ACHN (cell line): ENCODE results near the gene RNF113B.

ENCODE experiments used
- DNase-seq: peaks from one replicate; pipeline ENCODE4 v3.0.0-alpha.2; 2015
- in situ Hi-C: cut with HindIII; loops from 2 replicates; pipeline ENCODE4 v1.10.0; 2017; ENCODE audit warnings: low sequenced_read_pairs, low pct_ligation_motif_present, low pct_unique_long_range_greater_than_20kb

Gene RNF113B

DNA sequence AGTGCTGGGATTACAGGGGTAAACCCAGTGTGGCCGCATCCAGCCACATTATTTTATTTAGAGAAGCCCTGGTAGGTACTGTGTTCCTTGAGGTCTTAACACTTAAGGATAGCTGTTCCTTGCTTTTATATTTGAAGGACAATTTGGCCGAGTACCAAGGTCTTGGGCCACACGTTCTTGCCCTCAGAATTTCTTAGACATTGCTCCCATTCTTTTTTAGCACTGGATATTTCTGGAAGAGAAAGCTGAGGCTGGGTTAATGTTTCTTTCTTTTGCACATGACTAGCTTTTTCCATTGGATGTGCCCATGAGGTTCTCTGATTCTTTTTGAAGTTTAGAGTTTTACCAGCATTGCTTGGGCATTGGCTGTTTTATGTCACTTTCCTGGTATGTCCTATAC is 5.5 kb upstream of the RNF113B start:
- in situ Hi-C loops = no loop called here
- DNase-seq = peak; percentile 50

DNA sequence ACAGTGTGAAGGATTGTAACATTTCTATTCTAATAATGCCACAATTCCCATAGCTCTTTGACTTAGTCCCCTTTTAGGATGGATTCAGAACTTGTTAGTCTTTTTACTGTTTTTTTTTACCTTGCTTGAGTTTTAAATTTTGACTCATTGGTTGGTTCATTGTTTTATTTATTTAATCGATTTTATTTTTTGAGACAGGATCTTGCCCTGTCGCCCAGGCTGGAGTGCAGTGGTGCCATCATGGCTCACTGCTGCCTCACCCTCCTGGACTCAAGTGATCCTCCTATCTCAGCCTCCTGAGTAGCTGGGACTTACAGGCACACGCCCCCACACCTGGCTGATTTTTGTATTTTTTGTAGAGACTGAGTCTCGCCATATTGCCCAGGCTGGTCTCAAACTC is 5.1 kb upstream of the RNF113B start:
- in situ Hi-C loops = no loop called here
- DNase-seq = no peak

DNA sequence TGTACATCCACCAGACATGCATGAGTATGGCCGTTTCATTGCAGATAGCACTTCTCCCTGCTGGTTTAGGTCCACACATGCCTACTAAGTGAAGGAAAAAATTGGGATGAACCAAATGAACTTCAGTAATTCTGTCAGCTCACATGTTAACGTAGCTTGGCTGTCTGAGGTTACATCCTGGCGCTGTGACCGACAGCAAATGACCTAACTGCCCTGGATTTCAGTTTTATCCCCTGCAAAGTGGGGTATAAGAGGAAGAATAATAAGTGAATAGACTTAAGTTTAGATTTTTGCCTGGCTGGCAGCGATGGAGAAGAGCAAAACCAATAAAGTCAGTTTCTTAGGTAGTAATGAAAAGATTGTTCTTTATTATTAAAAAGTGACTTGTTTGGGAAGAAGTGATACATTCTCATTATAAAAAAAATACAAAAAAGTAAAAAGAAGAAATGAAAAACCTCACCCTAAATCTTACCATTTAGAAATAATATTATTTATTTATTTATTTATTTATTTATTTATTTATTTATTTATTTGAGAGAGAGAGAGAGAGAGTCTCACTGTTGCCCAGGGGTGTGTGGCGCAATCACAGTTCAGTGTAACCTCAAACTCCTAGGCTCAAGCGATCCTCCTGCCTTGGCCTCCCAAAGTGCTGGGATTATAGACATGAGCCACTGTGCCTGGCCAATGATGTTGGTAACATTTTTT is 4.2 kb upstream of the RNF113B start:
- no peak for DNase-seq
- in situ Hi-C loops = no loop called here

DNA sequence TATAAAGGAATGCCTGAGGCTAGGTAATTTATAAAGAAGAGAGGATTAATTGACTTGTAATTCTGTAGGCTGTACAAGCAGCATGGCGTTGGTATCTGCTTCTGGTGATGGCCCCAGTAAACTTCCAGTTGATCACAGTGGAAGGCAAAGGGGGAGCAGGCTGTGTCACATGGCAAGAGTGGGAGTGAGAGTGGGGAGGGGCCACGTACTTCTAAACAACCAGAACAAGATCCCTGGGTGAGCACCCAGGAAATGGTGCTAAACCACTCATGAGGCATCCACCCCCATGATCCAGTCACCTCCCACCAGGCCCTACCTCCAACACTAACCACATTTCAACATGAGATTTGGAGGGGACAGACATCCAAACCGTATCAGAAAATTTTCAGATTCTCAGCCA is 3.0 kb upstream of the RNF113B start:
- DNase-seq = no peak
- in situ Hi-C loops = no loop called here

DNA sequence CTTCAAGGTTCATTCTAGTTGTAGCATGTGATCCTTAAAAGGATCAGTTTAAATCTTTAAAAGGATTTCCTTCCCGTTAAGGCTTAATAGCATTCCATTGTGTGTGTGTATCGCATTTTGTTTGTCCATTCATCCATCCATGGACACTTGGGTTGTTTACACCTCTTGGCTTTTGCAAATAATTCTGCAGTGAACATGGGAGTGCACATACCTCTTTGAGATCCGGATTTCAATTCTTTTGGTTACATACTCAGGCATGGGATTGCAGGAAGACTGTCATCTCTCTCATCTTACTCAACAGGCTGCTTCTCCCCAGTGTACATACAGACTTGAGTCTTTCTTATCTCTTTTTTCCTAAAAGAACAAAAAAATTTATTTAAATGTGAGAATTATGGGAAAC is 1.2 kb downstream of the RNF113B start:
- no peak for DNase-seq
- in situ Hi-C loops = no loop called here

DNA sequence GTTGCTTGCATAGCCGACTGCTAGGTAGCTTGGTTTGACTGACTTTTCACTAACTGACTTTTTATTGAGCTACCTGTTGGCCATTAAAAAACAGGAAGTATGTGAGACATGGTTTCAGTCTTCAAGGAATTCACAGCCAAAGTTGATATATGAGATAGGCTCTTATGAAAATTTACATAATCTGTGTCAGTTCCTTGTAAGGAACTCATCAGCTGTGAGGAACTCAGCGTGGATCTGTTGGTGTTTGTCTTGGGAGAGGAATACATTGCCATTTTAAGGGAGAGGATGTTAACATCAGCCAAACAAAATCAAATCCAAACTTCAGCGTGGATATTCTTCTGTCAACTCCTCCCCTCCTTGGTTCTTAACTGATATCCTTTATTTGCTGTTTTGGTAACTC is 2.0 kb downstream of the RNF113B start:
- no peak for DNase-seq
- in situ Hi-C loops = no loop called here

DNA sequence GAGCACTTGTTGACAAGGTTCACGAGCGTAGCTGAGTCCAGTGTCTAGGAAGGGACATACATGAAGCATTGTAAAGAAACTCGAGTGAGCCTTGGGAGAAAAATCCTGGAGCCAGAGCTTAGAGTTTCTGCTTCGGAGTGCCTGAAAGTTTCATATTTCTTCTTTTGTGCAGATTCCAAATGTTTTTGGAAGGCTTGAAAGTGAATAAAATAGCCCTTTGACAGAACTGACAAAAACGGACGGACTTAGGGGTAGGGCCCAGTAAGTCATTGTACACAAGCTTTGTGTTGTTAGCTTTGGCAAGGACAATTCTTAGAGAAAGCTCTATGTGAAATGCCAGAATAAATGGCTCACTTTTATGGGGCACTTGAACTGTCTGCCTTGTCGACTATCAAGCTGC is 2.8 kb downstream of the RNF113B start:
- no peak for DNase-seq
- in situ Hi-C loops = no loop called here

DNA sequence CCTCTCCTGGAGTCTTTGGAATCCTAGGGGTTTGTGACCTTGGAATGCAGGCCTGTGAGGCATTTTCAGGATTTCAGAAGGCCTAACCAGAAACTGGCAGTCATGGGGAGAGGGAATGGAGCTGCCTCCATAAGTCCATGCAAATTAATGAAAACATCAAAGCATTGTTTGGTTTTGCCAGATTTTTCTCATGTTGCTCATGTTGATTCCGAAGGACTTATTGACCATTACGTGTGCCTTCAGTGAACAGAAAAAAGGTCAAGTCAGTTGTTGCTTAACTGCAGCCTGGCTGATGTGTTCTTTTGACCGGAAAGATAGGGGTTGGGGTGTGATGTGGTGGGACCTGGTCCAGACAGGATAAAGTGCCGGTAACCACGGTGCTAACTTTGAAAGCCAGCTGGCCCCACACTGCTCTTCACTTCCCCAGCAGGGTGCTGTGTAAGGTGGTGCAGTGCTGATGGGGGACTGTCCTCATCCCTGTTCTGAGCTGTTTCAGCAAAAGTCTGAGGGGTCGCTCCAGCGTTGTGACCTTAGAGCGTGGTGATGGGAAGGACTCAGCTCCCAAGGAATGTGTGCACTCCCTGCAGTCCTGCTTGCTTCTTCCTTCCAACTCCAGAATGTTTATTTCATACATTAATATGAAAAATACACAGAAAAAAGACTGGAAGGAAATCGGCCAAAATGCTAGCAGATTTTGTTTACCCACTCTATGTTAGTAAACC is 3.5 kb downstream of the RNF113B start:
- peak; percentile 86 for DNase-seq
- in situ Hi-C loops = no loop called here

DNA sequence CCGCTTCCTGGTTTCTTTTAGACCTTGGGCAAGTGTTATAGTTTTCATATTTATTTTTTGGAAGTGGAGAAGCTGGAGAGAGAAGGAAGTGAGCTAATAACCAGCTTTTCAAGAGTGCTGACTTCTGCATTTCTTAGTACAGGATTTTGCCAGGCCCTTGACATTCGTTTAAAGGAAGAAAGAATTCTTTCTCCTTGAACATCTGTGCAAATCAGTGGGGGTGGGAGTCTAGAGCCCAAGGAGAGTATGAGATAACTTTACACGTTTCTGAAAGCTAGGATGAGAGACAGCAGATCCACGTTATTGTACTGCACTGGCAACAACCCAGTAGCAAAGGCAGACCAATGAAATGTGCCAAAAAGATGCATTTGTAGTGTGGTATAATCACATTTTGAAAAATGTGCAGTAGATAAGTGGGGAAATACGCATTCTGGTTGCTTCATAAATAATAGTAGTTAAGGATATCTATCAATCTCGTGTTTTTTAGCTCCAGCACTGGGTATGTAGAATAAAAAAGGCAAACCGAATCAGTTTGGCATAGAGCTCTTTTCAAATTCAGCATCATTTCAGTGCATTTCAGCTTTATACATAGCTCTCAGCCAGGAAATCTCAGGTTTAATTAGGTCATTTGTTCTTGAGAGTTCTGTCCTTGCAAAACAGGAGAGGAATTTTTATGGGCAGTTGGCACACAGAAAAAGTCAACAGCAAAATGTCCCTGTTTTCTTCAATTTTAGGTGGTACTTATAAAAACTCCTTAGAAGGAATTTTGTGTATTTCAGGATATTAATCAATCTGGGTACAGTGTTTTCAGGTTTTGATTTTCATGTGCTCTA is 4.3 kb downstream of the RNF113B start:
- no peak for DNase-seq
- in situ Hi-C loops = no loop called here

DNA sequence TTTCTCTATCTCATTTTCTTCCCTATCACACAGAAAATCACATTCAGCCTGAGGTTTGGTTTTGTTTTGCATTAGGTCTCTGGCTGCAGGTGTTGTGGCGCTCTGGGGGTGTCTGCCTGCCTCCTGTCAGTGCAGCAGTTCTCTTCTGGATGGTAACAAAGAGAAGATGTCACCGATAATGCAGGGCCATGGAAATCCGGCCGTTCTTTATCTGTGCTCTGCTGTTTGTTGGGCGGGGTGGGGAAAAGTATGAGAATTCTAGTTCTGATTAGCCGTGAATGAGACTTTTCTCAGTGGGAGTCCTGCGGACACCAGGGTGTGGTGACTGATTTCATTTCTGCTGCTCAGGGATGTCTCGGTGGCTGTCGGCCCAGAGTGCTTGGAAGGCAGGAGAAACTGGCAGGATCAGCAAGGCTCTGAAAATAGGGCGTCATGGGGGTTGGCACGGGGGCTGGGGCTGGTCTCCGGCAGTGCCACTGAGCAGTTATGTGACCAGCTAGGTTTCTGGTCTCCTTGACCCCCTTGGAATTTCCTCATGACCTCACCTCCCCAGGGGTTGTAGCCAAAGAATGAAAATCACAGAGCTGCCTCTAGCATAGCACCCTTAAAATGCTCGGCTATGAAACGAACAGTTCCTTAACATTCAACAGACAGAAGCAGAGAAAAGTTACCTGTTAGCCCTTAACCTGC is 5.0 kb downstream of the RNF113B start:
- peak; percentile 72 for DNase-seq

DNA sequence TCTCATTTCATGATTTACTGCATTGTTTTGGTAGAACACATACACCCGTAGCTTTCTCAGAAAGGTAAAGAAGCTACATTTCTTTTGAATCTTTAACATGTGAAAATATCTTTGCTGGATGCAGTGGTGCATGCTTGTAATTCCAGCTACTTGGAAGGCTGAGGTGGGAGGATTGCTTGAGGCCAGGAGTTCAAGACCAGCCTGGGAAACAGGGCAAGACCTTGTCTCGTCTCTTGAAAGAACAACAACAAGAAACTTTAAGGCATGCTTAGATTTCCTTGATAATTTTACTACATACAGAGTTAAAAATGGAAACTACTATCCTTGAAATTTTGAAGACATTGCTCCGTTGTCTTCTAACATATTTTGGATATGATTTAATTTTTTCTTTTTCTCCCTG is 7.7 kb downstream of the RNF113B start:
- DNase-seq = no peak
- in situ Hi-C loops = no loop called here

More for the DNA sequence above, 5.0 kb downstream of the RNF113B start:
- in situ Hi-C loops = no loop called here

DNA sequence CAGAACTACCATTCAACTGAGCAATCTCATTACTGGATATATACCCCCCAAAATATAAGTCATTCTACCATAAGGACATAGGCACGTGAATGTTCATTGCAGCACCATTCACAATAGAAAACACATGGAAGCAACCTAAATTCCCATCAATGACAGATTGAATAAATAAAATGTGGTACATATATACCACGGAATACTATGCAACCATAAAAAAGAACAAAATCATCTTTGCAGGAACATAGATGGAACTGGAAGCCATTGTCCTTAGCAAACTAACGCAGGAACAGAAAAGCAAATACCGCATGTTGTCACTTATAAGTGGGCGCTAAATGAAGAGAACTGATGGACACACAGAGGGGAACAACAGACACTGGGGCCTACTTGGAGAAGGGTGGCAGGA is 14.1 kb downstream of the RNF113B start:
- no peak for DNase-seq
- in situ Hi-C loops = no loop called here

DNA sequence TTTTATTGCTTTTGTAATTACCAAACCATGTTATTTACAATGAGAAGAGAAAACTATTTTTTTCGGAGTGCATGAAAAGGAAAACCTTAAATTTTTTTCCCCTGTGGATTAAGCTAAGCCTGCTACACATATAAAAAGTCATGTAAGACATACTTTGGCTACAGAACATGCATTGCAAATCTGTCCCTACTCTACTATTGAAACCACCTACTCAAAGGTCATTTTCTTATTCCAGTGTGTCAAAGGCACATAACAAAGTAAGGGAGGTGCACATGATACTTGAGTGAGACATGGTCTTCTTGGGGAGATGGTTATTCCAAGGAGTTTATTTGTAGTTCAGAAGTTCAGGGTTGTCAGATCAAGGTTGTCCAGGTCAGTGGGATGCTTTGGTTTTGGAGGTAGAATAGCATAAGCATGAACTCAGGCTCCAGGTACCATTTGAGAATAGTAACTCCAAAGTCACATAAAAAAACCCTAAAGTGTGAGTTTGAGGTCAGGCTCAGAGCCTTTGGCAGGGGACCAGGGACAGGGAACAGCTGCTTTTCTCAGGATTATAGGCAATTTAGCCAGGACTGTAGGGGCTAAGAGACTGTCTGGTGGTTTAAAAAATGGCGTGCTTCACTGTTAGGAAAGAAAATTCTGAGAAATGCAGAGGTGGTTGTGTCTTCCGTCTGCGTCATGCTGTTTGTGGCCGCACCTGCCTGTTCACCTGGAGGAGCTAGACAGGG is 18.7 kb downstream of the RNF113B start:
- no peak for DNase-seq
- in situ Hi-C loops = no loop called here

DNA sequence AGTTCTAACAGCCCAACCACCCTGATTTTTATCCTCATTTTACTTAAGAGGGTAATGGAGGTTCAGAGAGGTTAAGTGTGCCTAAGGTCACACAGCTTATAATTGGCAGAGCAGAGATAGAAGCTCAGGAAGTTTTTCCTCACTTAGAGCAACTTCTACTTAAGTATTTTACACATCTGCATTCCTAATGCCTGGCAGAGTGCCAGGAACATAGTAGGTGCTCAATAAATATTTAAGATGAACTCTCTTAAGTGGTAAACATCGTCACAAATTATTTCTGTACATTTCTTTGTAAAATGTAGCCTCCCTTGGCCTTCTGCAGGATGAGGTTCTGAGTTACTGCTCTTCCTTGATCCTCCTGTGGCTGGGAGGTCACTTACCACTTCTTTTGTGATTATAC is 19.5 kb downstream of the RNF113B start:
- no peak for DNase-seq
- in situ Hi-C loops = no loop called here

DNA sequence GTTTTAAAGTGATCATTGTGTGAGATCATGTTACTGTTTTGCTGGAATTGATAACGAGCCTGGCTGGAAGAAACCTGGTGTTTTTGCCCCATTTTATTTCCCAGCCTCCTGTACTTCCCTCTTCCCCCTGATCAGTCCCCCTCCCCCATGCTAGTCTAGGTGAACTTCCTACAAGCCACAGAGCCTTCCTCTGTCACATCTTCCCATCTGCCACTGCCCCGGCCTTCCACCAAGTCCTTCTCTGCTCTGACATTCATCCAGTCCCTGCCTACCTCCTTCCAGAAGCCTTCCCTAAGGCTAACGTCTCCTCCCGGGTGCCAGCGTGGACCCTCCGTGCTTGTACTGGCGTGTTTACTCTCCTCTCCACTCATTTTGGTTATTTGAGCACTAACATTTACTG is 19.9 kb downstream of the RNF113B start:
- in situ Hi-C loops = no loop called here
- DNase-seq = no peak

DNA sequence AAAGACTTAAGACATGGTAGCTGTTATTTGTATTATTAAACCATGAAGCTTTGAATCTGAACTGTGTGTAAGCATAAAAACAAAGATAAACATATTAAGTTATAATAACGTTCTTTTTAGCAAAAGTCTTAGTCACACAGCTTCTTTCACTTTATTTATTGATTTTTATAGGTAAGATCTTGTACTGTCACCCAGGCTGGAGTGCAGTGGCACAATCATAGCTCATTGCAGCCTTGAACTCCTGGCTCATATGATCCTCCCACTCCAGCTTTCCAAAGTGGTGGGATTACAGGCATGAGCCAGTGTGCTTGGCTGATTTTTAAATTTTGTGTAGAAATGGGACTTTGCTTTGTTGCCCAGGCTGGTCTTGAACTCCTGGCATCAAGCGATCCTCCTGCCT is 20.8 kb downstream of the RNF113B start:
- DNase-seq = no peak
- in situ Hi-C loops = no loop called here

DNA sequence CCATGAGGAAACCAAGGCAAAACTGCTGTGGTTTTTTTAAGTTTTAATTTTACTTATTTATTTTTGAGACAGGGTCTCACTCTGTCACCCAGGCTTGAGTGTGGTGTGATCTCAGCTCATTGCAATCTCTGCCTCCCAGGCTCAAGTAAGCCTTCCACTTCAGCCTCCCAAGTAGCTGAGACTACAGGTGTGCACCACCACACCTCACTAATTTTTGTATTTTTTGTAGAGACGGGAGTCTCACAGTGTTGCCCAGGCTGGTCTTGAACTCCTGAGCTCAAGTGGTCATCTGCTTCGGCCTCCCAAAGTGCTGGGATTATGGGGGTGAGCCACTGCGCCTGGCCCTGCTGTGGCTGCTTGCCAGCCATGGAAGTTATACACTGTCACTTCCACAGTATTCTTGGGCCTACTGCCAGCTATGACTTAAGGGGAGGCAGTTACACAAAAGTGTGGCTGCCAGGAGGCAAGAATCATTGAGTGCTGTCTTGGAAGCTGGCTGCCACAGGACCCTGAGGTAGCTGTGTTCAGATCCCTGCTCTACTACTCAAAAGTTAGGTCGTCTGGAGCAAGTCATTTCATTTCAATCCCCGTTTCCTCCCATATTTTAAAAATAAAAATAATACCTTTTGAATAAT is 21.5 kb downstream of the RNF113B start:
- DNase-seq = no peak
- in situ Hi-C loops = no loop called here
